RWPE1 (cell line): ENCODE measurements around the gene MATK.
"Not testable (repeated sequence)": the region's sequence is repeated elsewhere in the genome, so short reads cannot be mapped to it uniquely, and the experiment has no call there.

Source experiments
- CTCF ChIA-PET: fragments of 350-600 bp; sonication (Branson Sonifier 250); formaldehyde crosslinking; extraction: SDS; loops from one replicate; lab custom pipeline; 2021; lab: Yijun Ruan, JAX
- POLR2A ChIA-PET: fragments of 400-600 bp; formaldehyde crosslinking; extraction: SDS; loops from one replicate; lab custom pipeline; 2020; ENCODE audit warnings: antibody characterized with exemption; ENCODE audit not compliant: low non-redundant PET; lab: Yijun Ruan, JAX
- DNase-seq: peaks from one replicate; pipeline ENCODE4 v3.0.0; 2012; ENCODE audit warnings: low spot score
- H3K27ac ChIP-seq: fragments of 450-650 bp; 2 replicates; pipeline ENCODE4 v1.5.1; 2017
- CTCF ChIP-seq: fragments of 450-650 bp; conservative IDR thresholded peaks from 2 replicates; pipeline ENCODE4 v1.5.1; 2017; ENCODE audit warnings: low read depth, mild to moderate bottlenecking

The MATK gene

GRCh38 chr19:3768748-3769099 is 17.5 kb downstream of the MATK start:
- H3K27ac ChIP-seq = peak overlapping the region; percentile 9; the same call in 1 of the 2 replicates
- no peak for TF ChIP-seq CTCF
- POLR2A ChIA-PET = no interaction called here
- CTCF ChIA-PET = interaction anchor here (0.7 kb wide), 1 partner anchor 789 kb away, joined by 3 read pairs; no protein-coding TSS in a partner anchor
- DNase-seq = no peak

- CTCF ChIA-PET = no interaction called here
- POLR2A ChIA-PET = no interaction called here
Measured at GRCh38 chr19:3768015-3768747, 18.0 kb downstream of the MATK start.

DNA sequence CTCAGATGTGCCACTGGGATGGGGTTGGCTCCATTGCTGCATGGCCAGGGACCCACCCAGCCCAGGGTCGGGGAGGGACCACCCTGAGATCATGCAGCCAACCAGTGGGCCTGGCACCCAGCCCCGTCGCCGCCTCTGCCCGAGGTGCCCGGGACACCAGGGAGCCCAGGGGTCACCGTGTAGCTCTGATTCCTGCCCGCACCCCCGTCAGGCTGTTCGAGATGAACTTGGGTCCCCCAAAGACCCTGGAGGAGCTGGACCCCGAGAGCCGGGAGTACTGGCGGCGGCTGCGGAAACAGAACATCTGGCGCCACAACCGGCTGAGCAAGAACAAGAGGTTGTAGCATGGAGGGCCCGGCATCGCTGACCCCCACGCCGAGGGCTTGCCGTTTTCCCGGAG is 19.1 kb downstream of the MATK start:
- no peak for DNase-seq
- no peak overlapping the region for H3K27ac ChIP-seq
- no peak for TF ChIP-seq CTCF
- ChIA-PET POLR2A (no interaction called here), CTCF (no interaction called here)

More at GRCh38 chr19:3768015-3768747, 18.0 kb downstream of the MATK start:
- no peak for TF ChIP-seq CTCF
- DNase-seq = no peak
- peak overlapping the region; percentile 9; the same call in 1 of the 2 replicates for H3K27ac ChIP-seq

DNA sequence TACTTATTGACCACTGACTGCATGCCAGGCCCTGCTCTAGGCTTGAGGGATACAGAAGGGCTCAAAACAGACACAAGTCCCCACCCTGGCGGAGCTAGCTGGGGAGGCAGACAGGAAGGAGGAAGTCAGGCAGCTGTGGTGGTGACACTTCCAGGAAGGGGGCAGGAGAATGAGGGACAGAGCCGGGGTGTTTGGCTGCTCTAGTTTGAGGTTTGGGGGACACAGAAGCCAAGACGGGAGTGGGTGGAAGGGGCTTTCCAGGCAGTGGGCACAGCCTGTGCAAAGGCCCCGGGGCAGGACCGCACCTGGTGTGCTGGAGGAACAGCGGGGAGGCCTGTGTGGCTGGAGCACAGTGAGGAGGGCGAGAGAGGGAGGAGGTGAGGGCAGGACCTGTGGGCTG is 19.7 kb downstream of the MATK start:
- H3K27ac ChIP-seq = no peak overlapping the region
- ChIA-PET POLR2A (no interaction called here), CTCF (no interaction called here)
- TF ChIP-seq CTCF = no peak
- no peak for DNase-seq

GRCh38 chr19:3765757-3766156 is 20.4 kb downstream of the MATK start:
- ChIA-PET CTCF (interaction anchor here (0.6 kb wide), 1 partner anchor 10 kb away, joined by 3 read pairs; no protein-coding TSS in a partner anchor), POLR2A (interaction anchor here (0.7 kb wide), 1 partner anchor 640 kb away, joined by 3 read pairs; no protein-coding TSS in a partner anchor)
- not testable (repeated sequence) for DNase-seq

DNA sequence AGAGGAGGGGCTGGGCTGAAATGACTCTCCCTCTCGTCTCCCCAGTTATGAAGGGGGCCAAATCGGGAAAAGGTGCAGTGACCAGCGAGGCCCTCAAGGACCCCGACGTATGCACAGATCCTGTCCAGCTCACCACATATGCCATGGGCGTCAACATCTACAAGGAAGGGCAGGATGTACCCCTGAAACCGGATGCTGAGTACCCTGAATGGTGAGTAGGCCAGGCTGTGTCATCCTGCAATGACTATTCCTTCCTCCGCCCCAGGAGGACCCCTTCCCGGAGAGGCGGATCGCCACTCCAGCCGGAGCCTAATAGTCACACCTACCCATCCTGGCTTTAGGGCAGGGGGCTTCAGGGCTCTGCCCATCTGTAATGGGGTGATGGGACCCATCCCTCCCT is 21.1 kb downstream of the MATK start:
- TF ChIP-seq CTCF = no peak
- CTCF ChIA-PET = no interaction called here
- H3K27ac ChIP-seq = no peak overlapping the region
- no peak for DNase-seq
- POLR2A ChIA-PET = no interaction called here

More at GRCh38 chr19:3765757-3766156, 20.4 kb downstream of the MATK start:
- H3K27ac ChIP-seq = not testable (repeated sequence)
